DOHH2 (cell line): ENCODE data around the gene SLC66A2.
"Not testable (repeated sequence)": the region's sequence is repeated elsewhere in the genome, so short reads cannot be mapped to it uniquely, and the experiment has no call there.

ENCODE experiments used
- H3F3A ChIP-seq: fragments of 200-600 bp; sonication (generic), shearing (Covaris generic); 2 replicates; pipeline ENCODE4 v1.6.0; 2016; ENCODE audit warnings: antibody characterized with exemption, mild to moderate bottlenecking; ENCODE audit not compliant: control insufficient read depth, insufficient read depth
- H3K27ac ChIP-seq: fragments of 200-600 bp; sonication (generic); 2 replicates; pipeline ENCODE4 v1.5.1; 2014; ENCODE audit warnings: low read depth, mild to moderate bottlenecking, low read length, moderate library complexity
- H3K27me3 ChIP-seq: fragments of 200-600 bp; sonication (generic); 2 replicates; pipeline ENCODE4 v1.6.1; 2014; ENCODE audit warnings: mild to moderate bottlenecking, low read length, mixed read lengths; ENCODE audit not compliant: control insufficient read depth
- H3K36me3 ChIP-seq: fragments of 200-600 bp; sonication (generic); 2 replicates; pipeline ENCODE4 v1.6.1; 2014; ENCODE audit warnings: mild to moderate bottlenecking, low read length, moderate library complexity, mixed read lengths; ENCODE audit not compliant: control insufficient read depth
- H3K4me1 ChIP-seq: fragments of 200-600 bp; sonication (generic); 2 replicates; pipeline ENCODE4 v1.6.1; 2014; ENCODE audit warnings: mild to moderate bottlenecking, low read length, mixed read lengths; ENCODE audit not compliant: control insufficient read depth
- H3K4me2 ChIP-seq: fragments of 200-600 bp; sonication (generic); 2 replicates; pipeline ENCODE4 v1.6.0; 2014; ENCODE audit warnings: mild to moderate bottlenecking, low read length, moderate library complexity
- H3K4me3 ChIP-seq: fragments of 200-600 bp; sonication (generic); 2 replicates; pipeline ENCODE4 v1.5.1; 2014; ENCODE audit warnings: mild to moderate bottlenecking, low read length, mixed read lengths
- H3K79me2 ChIP-seq: fragments of 200-600 bp; sonication (generic); 2 replicates; pipeline ENCODE4 v1.6.1; 2014; ENCODE audit warnings: mild to moderate bottlenecking, low read length, mixed read lengths; ENCODE audit not compliant: control insufficient read depth
- H3K9me2 ChIP-seq: fragments of 200-600 bp; sonication (generic); replicated peaks from 2 replicates; pipeline ENCODE4 v1.6.1; 2014; ENCODE audit warnings: mild to moderate bottlenecking, low read length, mixed read lengths; ENCODE audit not compliant: control insufficient read depth
- H3K9me3 ChIP-seq: fragments of 200-600 bp; sonication (generic); 2 replicates; pipeline ENCODE4 v1.6.1; 2014; ENCODE audit warnings: antibody characterized with exemption, low read length, mixed read lengths; ENCODE audit not compliant: control insufficient read depth, insufficient read depth
- H4K20me1 ChIP-seq: fragments of 200-600 bp; sonication (generic); 2 replicates; pipeline ENCODE4 v1.6.0; 2014; ENCODE audit warnings: low read depth, mild to moderate bottlenecking, antibody characterized with exemption, low read length, moderate library complexity; ENCODE audit not compliant: control insufficient read depth, insufficient read depth
- CTCF ChIP-seq: fragments of 200-600 bp; sonication (generic); IDR thresholded peaks from one replicate; pipeline ENCODE4 v1.5.1; 2014; ENCODE audit warnings: antibody characterized with exemption, mild to moderate bottlenecking, low read depth, low read length; ENCODE audit not compliant: poor library complexity, severe bottlenecking
- EZH2phosphoT487 ChIP-seq: fragments of 200-600 bp; sonication (generic); IDR thresholded peaks from 2 replicates; pipeline ENCODE4 v1.6.1; 2017; ENCODE audit warnings: borderline replicate concordance, mild to moderate bottlenecking, antibody characterized with exemption, low read length, moderate library complexity, mixed read lengths

The SLC66A2 gene

DNA sequence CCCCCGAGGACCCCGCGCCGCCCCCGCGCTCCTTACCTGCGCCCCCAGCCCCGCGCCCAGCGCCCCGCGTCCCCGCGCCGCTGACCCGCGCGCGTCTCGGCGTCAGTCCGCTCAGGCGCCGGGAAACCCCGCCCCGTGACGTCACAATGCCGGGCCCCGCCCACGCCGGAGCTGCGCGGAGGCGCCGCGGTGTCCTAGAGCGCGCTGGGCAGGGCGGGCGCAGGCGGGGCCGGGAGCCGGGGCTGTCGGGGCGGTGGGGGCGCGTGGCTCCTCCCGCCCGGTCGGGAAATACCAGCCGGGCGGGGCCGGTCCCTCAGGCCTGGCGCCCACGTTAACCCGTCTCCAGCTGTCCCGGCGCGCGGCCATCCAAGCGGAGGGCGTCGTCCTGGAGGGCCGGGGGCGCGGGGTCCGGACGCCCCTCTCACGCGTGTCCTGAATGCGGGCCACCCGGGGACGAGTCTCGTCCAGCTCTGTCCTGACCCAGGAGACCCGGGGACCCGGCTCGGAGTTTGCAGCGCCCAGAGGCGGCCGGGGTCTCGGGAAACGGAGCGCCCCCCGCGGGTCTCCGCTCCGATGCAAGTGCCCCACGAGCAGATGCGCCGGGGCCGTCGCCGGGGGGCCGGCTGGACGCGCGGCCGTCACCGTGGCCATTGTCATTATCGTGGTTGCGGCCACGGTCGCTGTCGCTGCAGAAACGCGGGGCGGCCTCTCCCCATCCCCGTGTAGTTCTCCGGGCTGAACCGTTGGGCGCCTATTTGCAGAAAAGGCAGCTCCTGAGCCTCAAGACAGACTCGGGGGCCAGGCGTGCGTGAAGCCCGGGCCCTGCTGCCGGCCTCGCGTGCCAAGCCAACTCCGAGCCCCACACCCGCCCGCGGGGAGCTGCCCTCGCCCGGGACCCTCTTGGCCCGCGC is at the start of gene SLC66A2:
Gene SLC66A2, minus strand, starts transcription at position 109 of the 911 bp plus-strand sequence. CDS start 727 bp downstream, outside the sequence.
- Histone ChIP-seq H3K9me2 (no peaks in the 10 kb centered on the region), H3K4me3 (peak within 1 kb of the TSS; percentile 76), H3K27ac (peak within 1 kb of the TSS; percentile 92), H3K9me3 (no peaks in the 10 kb centered on the region), H3K27me3 (peaks cover 6% of the 10 kb centered on the region), H3K79me2 (peaks cover 40% of the 10 kb centered on the region), H3K4me2 (peak within 1 kb of the TSS; percentile 79), H4K20me1 (peaks cover 18% of the 10 kb centered on the region), H3K4me1 (peaks cover 42% of the 10 kb centered on the region), H3F3A (peaks cover 12% of the 10 kb centered on the region), H3K36me3 (peaks cover 22% of the 10 kb centered on the region)
- TF ChIP-seq CTCF (peak; percentile 43), EZH2phosphoT487 (no peak)

DNA sequence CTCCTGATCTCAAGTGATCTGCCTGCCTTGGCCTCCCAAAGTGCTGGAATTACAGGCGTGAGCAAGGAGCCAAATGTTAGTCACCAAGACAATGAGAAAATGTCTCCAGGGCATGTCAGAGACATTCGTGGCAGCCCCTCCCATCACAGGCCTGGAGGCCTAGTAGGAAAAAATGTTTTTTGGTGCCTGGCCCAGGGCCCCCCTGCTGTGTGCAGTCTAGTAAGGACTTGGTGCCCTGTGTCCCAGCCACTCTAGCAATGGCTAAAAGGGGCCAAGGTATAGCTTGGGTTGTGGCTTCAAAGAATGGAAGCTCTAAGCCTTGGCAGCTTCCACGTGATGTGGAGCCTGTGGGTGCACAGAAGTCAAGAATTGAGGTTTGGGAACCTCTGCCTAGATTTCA is 49.4 kb upstream of the SLC66A2 start:
- Histone ChIP-seq H3K79me2 (no peaks in the 10 kb centered on the region), H3F3A (no peaks in the 10 kb centered on the region), H3K36me3 (no peaks in the 10 kb centered on the region), H3K4me3 (no peak overlapping the region), H3K27ac (no peak overlapping the region), H3K27me3 (no peaks in the 10 kb centered on the region), H3K9me2 (no peaks in the 10 kb centered on the region), H4K20me1 (no peaks in the 10 kb centered on the region), H3K4me2 (no peak overlapping the region), H3K9me3 (peaks cover 22% of the 10 kb centered on the region), H3K4me1 (no peaks in the 10 kb centered on the region)
- no peak for TF ChIP-seq EZH2phosphoT487

DNA sequence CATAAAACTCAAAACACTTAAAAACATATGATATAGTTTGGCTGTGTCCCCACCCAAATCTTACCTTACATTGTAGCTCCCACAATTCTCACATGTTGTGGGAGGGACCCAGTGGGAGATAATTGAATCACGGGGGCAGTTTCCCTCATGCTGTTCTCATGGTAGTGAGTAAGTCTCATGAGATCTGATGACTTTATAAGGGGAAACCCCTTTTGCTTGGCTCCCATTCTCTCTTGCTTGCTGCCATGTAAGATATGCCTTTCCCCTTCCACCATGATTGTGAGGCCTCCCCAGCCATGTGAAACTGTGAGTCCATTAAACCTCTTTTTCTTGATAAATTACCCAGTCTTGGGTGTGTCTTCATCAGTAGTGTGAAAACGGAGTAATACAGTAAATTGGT is 48.2 kb upstream of the SLC66A2 start:
- H4K20me1 ChIP-seq, H3K79me2 ChIP-seq, H3K4me1 ChIP-seq: not testable (repeated sequence)

DNA sequence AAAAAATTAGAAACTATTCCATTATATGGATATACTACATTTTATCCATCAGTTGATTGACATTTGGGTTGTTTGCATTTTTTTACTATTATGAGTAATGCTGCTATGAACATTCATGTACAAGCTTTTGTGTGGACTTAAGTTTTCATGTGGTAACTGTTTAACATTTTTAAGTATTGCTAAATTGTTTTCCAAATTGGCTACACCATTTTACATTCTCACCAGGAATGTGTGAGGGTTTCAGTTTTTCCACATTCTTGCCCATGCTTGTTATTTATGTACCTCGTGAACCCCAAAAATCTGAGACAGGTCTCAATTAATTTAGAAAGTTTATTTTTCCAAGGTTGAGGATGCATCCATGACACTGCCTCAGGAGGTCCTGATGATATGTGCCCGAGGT is 40.0 kb upstream of the SLC66A2 start:
- Histone ChIP-seq H3K79me2 (peaks cover 27% of the 10 kb centered on the region), H3K4me2 (no peak overlapping the region), H4K20me1 (peaks cover 11% of the 10 kb centered on the region; the same call in 1 of the 2 replicates), H3K9me3 (no peaks in the 10 kb centered on the region), H3K4me1 (peaks cover 13% of the 10 kb centered on the region), H3F3A (no peaks in the 10 kb centered on the region), H3K9me2 (no peaks in the 10 kb centered on the region), H3K27ac (no peak overlapping the region), H3K4me3 (no peak overlapping the region), H3K36me3 (peaks cover 15% of the 10 kb centered on the region), H3K27me3 (peaks cover 16% of the 10 kb centered on the region)
- no peak for TF ChIP-seq EZH2phosphoT487
- no peak for TF ChIP-seq CTCF

More for the DNA sequence above, 48.2 kb upstream of the SLC66A2 start:
- not testable (repeated sequence) for H3K4me3 ChIP-seq, H3K4me2 ChIP-seq, H3K36me3 ChIP-seq, H3F3A ChIP-seq, H3K9me2 ChIP-seq, H3K27me3 ChIP-seq, H3K27ac ChIP-seq
- peaks cover 22% of the 10 kb centered on the region for H3K9me3 ChIP-seq
